Spinal cord (tissue), 10 donors: Measurements from ENCODE around the gene PTPN4. TPM values are rescaled to one million over a fixed set of nuclear protein-coding genes. Genes with fewer than 3 reads are reported as not detected.
A peak's percentile ranks its signal among the peaks of the same experiment; 100 is the strongest.
"Not testable (repeated sequence)": the region's sequence is repeated elsewhere in the genome, so short reads cannot be mapped to it uniquely, and the experiment has no call there.

Source experiments
- DNase-seq, 6 donors: peaks; one replicate each; pipeline versions ENCODE4 v3.0.0 to v3.0.0-alpha.2; 2013 to 2015; ENCODE audit warnings: low spot score in 6 of 6, low read depth in 4 of 6
- H3K27ac ChIP-seq: one replicate; pipeline ENCODE4 v1.5.1; 2013; ENCODE audit warnings: low read depth, low read length, control low read depth
- H3K27me3 ChIP-seq: one replicate; pipeline ENCODE4 v1.6.1; 2013; ENCODE audit warnings: low read length; ENCODE audit not compliant: control insufficient read depth, insufficient read depth
- H3K36me3 ChIP-seq: one replicate; pipeline ENCODE4 v1.6.1; 2013; ENCODE audit warnings: low read length; ENCODE audit not compliant: control insufficient read depth, insufficient read depth
- H3K4me1 ChIP-seq: one replicate; pipeline ENCODE4 v1.6.1; 2013; ENCODE audit warnings: low read length; ENCODE audit not compliant: control insufficient read depth, insufficient read depth
- H3K4me3 ChIP-seq: one replicate; pipeline ENCODE4 v1.5.1; 2013; ENCODE audit warnings: low read depth, low read length, control low read depth
- H3K9me3 ChIP-seq: one replicate; pipeline ENCODE4 v1.6.1; 2013; ENCODE audit warnings: low read length; ENCODE audit not compliant: control insufficient read depth, insufficient read depth
- WGBS: methylation state at CpG from one replicate; pipeline ENCODE4 v1.1.5; 2013; ENCODE audit warnings: missing lambda C conversion rate; ENCODE audit not compliant: insufficient coverage; 5-methylcytosine and 5-hydroxymethylcytosine counted together
- polyA plus RNA-seq, 2 donors: library from polyadenylated mRNA; unstranded; fragments of 120-200 nt; gene quantifications; one replicate each; pipeline ENCODE4 v1.2.1, GENCODE V29; 2013; ENCODE audit not compliant: insufficient read length in 2 of 2
- total RNA-seq, 2 donors: library from RNA; depleted of rRNA in 1 of 2; stranded (reverse); fragments of 120-200 nt in 1 of 2; fragments of >200 nt in 1 of 2; gene quantifications; one replicate each; pipeline versions ENCODE4 v1.2.3 to v1.2.4, GENCODE V29; 2013 to 2014
- donor health status: healthy.

Gene PTPN4
- total and polyA plus RNA-seq, 4 donors, result 16.8 to 117 (median 45.0) TPM

DNA sequence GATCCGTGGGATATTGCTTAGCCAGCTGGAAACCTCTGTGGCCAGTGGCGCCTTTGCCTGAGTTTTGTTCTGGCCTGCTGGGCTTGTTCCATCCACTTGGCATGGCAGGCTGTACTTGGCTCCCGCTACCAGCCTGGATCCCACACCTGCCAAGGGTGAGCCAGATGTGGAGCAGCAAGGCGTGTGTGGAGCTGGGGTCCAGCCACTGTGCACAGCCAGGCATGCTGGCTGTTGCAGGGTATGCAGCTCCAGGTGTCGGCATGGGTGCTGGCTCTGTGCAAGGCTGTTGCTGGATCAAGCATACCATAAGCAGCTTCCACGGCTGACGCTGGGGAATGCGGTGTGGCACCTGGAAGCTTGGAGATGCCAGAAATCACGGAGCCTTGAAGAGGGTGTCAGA, 34.5 kb downstream of the PTPN4 start:
- Histone ChIP-seq H3K27ac (no peak overlapping the region), H3K36me3 (peaks cover 16% of the 10 kb centered on the region), H3K9me3 (peaks cover 5% of the 10 kb centered on the region), H3K4me3 (no peak overlapping the region), H3K27me3 (no peaks in the 10 kb centered on the region), H3K4me1 (peaks cover 4% of the 10 kb centered on the region)
- no peak for DNase-seq
- WGBS, result 93% methylated on average over 9 of the region's 9 CpGs

DNA sequence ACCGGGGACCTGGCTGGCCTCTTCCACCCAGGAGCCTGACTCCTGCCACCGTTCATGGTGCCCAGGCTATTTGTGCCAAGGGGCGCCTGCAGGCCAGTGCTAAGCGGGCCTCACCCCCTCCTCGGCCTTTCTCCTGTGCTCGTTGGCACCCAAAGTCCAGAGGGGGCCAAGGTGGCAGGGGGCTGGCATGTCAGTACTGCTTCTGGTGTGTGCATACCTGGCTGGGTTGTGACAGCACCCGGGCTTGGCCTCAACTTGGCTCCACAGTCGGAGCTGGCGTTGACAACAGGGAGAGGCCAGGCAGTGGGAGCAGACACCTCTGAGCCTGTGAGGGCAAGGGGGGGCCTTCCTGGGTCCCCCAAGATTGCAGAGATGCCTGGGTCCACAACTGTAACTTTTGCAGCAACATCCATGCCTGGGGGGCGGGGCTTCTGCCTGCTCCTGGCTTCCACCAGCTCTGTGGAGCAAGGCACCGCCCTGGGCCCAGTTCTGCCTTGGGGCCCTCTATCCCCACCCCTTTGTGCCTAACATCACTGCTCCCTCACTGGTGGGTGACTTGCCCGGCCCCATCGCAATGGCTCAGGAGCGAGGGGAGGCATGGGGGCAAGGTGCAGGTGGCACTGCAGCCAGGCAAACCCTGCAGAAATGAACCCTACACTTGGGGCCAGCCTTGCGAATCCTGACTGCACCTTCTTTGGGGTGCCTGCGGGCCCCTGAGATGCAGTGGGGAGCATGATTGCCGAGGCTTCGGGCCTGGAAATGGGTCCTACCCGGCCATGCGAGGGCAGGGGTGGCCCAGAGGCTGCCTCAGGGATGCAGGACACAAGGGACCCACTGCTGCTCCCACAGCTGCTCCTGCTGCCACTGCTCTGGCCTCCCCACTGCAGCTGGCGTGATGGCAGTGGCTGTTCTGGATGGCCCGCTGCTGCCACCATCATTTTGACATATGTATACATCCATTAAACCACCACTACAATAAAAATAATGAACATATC, 35.9 kb downstream of the PTPN4 start:
- 93% methylated on average over 22 of the region's 22 CpGs for WGBS

DNA sequence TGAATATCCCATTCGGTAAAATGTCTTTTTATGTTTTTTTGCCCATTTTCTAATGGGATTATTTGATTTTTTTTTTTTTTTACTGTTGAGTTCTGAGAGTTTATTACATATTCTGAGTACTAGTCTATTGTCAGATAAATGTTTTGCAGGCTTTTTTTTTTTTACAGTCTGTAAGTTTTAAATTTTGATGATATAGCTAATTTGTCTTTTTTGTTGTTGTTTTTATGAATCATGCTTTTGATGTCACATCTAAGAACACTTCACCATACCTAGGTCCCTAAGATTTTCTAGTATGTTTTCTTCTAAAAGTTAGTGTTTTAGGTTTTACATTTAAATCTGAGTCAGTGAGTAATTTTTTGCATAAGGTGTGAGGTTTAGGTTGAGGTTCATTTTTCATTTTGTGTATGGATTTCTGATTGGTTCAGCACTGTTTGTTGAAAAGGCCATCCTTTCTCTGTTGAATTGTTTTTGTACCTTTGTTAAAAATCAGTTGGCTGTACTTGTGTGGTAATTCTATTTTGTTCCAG, 40.7 kb downstream of the PTPN4 start:
- Histone ChIP-seq H3K4me1 (peaks cover 3% of the 10 kb centered on the region), H3K9me3 (no peaks in the 10 kb centered on the region), H3K36me3 (peaks cover 6% of the 10 kb centered on the region), H3K27ac (no peak overlapping the region), H3K27me3 (no peaks in the 10 kb centered on the region), H3K4me3 (no peak overlapping the region)
- DNase-seq, result no peak
- no CpG with 5 or more reads among the region's 1 CpG for WGBS

More for the DNA sequence above, 35.9 kb downstream of the PTPN4 start:
- Histone ChIP-seq H3K27me3 (no peaks in the 10 kb centered on the region), H3K36me3 (peaks cover 16% of the 10 kb centered on the region), H3K4me3 (no peak overlapping the region), H3K27ac (no peak overlapping the region), H3K9me3 (peaks cover 3% of the 10 kb centered on the region), H3K4me1 (peaks cover 4% of the 10 kb centered on the region)
- no peak for DNase-seq

DNA sequence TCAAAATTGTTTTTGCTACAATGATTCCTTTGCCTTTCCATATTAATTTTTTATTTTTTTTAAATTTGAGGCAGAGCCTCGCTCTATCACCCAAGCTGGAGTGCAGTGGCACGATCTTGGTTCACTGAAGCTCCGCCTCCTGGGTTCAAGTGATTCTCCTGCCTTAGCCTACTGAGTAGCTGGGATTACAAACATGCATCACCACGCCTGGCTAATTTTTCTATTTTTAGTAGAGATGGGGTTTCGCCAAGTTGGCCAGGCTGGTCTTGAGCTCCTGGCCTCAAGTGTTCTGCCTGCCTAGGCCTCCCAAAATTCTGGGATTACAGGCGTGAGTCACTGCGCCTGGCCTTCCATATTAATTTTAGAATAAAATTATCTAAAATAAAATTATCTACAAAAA, 41.3 kb downstream of the PTPN4 start:
- Histone ChIP-seq H3K9me3 (no peaks in the 10 kb centered on the region), H3K27ac (no peak overlapping the region), H3K4me1 (no peaks in the 10 kb centered on the region), H3K27me3 (no peaks in the 10 kb centered on the region), H3K36me3 (peaks cover under 1% of the 10 kb centered on the region), H3K4me3 (no peak overlapping the region)
- WGBS, result 96% methylated on average over 3 of the region's 7 CpGs
- DNase-seq, result no peak

DNA sequence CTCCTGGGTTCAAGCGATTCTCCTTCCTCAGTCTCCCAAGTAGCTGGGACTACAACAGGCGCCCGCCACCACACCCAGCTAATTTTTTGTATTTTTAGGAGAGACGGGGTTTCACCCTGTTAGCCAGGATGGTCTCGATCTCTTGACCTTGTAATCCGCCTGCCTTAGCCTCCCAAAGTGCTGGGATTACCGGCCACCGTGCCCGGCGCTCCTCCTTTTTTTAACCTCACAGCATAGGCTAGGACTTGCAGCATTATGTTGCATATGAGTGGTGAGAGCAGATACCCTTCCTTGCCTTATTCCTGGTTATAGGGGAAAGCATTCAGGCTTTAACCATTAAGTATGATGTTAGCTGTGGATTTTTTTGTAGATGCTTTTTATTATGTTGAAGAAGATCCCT, 42.3 kb downstream of the PTPN4 start:
- not testable (repeated sequence) for H3K27ac ChIP-seq, DNase-seq, H3K4me3 ChIP-seq, H3K36me3 ChIP-seq, H3K4me1 ChIP-seq, H3K27me3 ChIP-seq, H3K9me3 ChIP-seq
- WGBS, result 94% methylated on average over 3 of the region's 10 CpGs

DNA sequence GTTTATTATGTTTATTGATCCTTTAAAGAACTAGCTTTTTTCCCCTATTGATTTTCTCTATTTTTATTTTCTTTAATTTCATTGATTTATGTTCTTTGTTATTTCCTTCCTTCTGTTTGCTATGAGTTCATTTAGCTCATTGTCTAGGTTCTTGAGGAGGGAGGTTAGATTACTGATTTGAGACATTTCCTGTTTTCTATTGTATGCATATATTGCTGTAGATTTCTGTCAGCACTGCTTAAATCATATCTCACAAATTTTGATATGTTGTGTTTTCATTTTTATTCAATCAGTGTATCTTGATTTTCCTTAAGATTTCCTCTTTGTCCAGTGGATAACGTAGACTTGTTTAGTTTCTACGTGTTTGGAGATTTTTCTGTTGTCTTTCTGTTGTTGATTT, 43.4 kb downstream of the PTPN4 start:
- Histone ChIP-seq H3K27me3 (no peaks in the 10 kb centered on the region), H3K4me1 (no peaks in the 10 kb centered on the region), H3K27ac (no peak overlapping the region), H3K4me3 (no peak overlapping the region), H3K9me3 (no peaks in the 10 kb centered on the region), H3K36me3 (no peaks in the 10 kb centered on the region)
- no peak for DNase-seq
- no CpG with 5 or more reads among the region's 2 CpGs for WGBS

DNA sequence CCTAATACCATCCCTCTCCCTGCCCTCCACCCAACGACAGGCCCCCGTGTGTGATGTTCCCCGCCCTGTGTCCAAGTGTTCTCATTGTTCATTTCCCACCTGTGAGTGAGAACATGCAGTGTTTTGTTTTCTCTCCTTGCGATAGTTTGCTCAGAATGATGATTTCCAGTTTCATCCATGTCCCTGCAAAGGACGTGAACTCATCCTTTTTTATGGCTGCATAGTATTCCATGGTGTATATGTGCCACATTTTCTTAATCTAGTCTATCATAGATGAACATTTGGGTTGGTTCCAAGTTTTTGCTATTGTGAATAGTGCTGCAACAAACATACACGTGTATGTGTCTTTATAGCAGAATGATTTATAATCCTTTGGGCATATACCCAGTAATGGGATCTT, 44.7 kb downstream of the PTPN4 start:
- not testable (repeated sequence) for H3K9me3 ChIP-seq, H3K36me3 ChIP-seq, H3K27ac ChIP-seq, H3K27me3 ChIP-seq, DNase-seq, H3K4me3 ChIP-seq, H3K4me1 ChIP-seq
- 100% methylated on average over 3 of the region's 6 CpGs for WGBS

DNA sequence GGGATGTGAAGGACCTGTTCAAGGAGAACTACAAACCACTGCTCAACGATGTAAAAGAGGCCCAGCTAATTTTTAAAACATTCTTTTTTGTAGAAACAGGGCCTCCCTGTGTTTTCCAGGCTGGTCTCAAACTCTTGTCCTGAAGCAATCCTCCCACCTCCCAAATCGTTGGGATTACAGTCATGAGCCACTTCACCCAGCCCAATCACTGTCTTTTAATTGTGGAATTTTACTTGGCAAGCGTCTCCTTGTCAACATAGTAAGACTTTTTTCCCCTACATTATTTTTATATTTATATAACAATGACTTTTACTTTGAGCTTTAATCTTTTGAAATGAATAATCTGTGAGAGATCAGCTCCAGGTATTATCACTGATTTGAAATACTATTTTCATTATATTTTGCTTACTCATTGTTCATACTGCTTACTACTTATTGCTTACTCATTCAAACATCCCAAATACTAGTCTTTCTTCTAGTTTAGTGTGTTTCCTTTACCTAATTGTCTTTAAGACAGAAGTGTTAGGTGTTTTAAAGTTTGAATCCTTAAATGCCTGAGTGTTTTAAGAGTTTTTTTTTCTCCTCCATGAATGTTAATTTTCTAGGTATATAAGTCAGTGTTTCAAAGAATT, 48.9 kb downstream of the PTPN4 start:
- Histone ChIP-seq H3K27ac (no peak overlapping the region), H3K36me3 (no peaks in the 10 kb centered on the region), H3K9me3 (no peaks in the 10 kb centered on the region), H3K27me3 (no peaks in the 10 kb centered on the region), H3K4me1 (no peaks in the 10 kb centered on the region), H3K4me3 (no peak overlapping the region)
- WGBS, result 67% methylated on average over 2 of the region's 3 CpGs
- no peak for DNase-seq

DNA sequence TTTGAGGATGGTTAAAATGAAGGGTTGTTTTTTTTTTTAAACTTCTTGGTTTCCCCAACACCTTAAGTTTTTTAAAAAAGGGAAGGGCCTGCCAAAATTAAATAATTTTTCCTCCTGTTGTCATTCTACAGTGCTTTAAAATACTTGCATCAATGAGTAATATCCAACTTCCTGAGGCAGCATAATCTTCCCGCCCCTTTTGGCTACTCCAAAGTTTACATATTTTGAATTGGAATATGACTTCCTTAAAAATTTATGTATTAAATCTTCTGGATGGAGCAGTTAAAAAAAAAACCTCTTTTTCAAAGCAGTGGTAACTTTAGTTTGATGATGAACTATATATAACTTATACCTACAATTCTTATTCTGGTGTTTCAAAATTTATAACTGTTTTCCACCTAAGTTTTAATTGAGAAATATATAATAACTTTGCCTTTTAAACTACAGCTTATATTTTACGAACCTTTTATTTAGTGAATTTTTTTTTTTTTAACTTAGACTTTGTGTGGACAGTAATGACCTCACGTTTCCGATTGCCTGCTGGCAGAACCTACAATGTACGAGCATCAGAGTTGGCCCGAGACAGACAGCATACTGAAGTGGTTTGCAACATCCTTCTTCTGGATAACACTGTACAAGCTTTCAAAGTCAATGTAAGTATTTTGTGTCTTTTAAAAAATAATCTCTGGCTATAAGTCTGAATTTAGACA, 49.8 kb downstream of the PTPN4 start:
- DNase-seq, result peak in 1 of 6 donors; percentile 26
- H3K27me3 ChIP-seq, result no peaks in the 10 kb centered on the region
- no peak overlapping the region for H3K4me3 ChIP-seq
- WGBS, result 23% methylated on average over 4 of the region's 6 CpGs
- no peaks in the 10 kb centered on the region for H3K9me3 ChIP-seq
- H3K36me3 ChIP-seq, result no peaks in the 10 kb centered on the region
- no peak overlapping the region for H3K27ac ChIP-seq
- H3K4me1 ChIP-seq, result no peaks in the 10 kb centered on the region
